OCI-LY1 (cell line): ENCODE data around the gene PEX6.

Experiments
- H2AFZ ChIP-seq: fragments of 200-600 bp; sonication (generic), shearing (Covaris generic); 2 replicates; pipeline ENCODE4 v1.6.0; 2014; ENCODE audit warnings: antibody characterized with exemption, mild to moderate bottlenecking, low read length
- H3F3A ChIP-seq: fragments of 200-600 bp; sonication (generic), shearing (Covaris generic); 2 replicates; pipeline ENCODE4 v1.6.0; 2014; ENCODE audit warnings: mild to moderate bottlenecking, antibody characterized with exemption, low read length, moderate library complexity; ENCODE audit not compliant: insufficient read depth
- H3K27ac ChIP-seq: fragments of 200-600 bp; sonication (generic); 2 replicates; pipeline ENCODE4 v1.5.1; 2014; ENCODE audit warnings: low read length, mixed run types, mild to moderate bottlenecking, low read depth; ENCODE audit not compliant: poor library complexity, severe bottlenecking
- H3K27me3 ChIP-seq: fragments of 200-600 bp; sonication (generic); 2 replicates; pipeline ENCODE4 v1.6.0; 2014; ENCODE audit warnings: antibody characterized with exemption, mild to moderate bottlenecking, low read length, moderate library complexity; ENCODE audit not compliant: insufficient read depth
- H3K36me3 ChIP-seq: fragments of 200-600 bp; sonication (generic); 2 replicates; pipeline ENCODE4 v1.6.1; 2014; ENCODE audit warnings: mild to moderate bottlenecking, antibody characterized with exemption, low read length, moderate library complexity, mixed read lengths; ENCODE audit not compliant: insufficient read depth
- H3K4me1 ChIP-seq: fragments of 200-600 bp; sonication (generic); 2 replicates; pipeline ENCODE4 v1.5.1; 2014; ENCODE audit warnings: mild to moderate bottlenecking, low read length, moderate library complexity; ENCODE audit not compliant: insufficient read depth, severe bottlenecking
- H3K4me2 ChIP-seq: fragments of 200-600 bp; sonication (generic), shearing (Covaris generic); 2 replicates; pipeline ENCODE4 v1.6.1; 2014; ENCODE audit warnings: low read length
- H3K4me3 ChIP-seq: fragments of 200-600 bp; sonication (generic); 2 replicates; pipeline ENCODE4 v1.5.1; 2014; ENCODE audit warnings: low read length, low read depth, mild to moderate bottlenecking, mixed read lengths; ENCODE audit not compliant: poor library complexity, severe bottlenecking
- H3K79me2 ChIP-seq: fragments of 200-600 bp; shearing (Covaris generic); 2 replicates; pipeline ENCODE4 v1.6.1; 2016; ENCODE audit warnings: mixed run types, low read length, mixed read lengths; ENCODE audit not compliant: insufficient read depth
- H3K9ac ChIP-seq: fragments of 200-600 bp; sonication (generic), shearing (Covaris generic); 2 replicates; pipeline ENCODE4 v1.6.1; 2014; ENCODE audit warnings: mild to moderate bottlenecking, low read length, mixed read lengths
- H3K9me2 ChIP-seq: fragments of 200-600 bp; sonication (generic), shearing (Covaris generic); 2 replicates; pipeline ENCODE4 v1.6.1; 2014; ENCODE audit warnings: low read depth, mild to moderate bottlenecking, low read length, mixed read lengths
- H3K9me3 ChIP-seq: fragments of 200-600 bp; shearing (Covaris generic); 2 replicates; pipeline ENCODE4 v1.6.1; 2014; ENCODE audit warnings: low read length, mixed read lengths
- H4K20me1 ChIP-seq: fragments of 200-600 bp; sonication (generic), shearing (Covaris generic); 2 replicates; pipeline ENCODE4 v1.6.0; 2016; ENCODE audit warnings: mild to moderate bottlenecking, low read length; ENCODE audit not compliant: insufficient read depth
- EZH2 ChIP-seq: fragments of 200-600 bp; sonication (generic), shearing (Covaris generic); IDR thresholded peaks from 2 replicates; pipeline ENCODE4 v1.8.0; 2017; ENCODE audit warnings: borderline replicate concordance, mixed run types, mild to moderate bottlenecking, antibody characterized with exemption, low read length, moderate library complexity, mixed read lengths
- TF ChIP-seq, protein P1 (sequence below): fragments of 200-600 bp; sonication (generic), shearing (Covaris generic); IDR thresholded peaks from 2 replicates; pipeline ENCODE4 v1.5.1; 2017; ENCODE audit warnings: mild to moderate bottlenecking, antibody characterized with exemption, low read length, moderate library complexity, mixed read lengths

Gene PEX6

GRCh38 chr6:42967228-42967627 is 11.8 kb downstream of the PEX6 start:
- Histone ChIP-seq H3K27me3 (no peaks in the 10 kb centered on the region), H2AFZ (no peak overlapping the region), H3K9ac (no peak overlapping the region), H3K4me3 (no peak overlapping the region), H3K36me3 (peaks cover 22% of the 10 kb centered on the region; the same call in 1 of the 2 replicates), H3K9me3 (no peaks in the 10 kb centered on the region), H3K4me2 (no peak overlapping the region), H3F3A (no peaks in the 10 kb centered on the region), H3K27ac (no peak overlapping the region), H3K79me2 (no peaks in the 10 kb centered on the region), H4K20me1 (no peaks in the 10 kb centered on the region), H3K4me1 (no peaks in the 10 kb centered on the region), H3K9me2 (no peaks in the 10 kb centered on the region)
- TF ChIP-seq, protein P1, sequence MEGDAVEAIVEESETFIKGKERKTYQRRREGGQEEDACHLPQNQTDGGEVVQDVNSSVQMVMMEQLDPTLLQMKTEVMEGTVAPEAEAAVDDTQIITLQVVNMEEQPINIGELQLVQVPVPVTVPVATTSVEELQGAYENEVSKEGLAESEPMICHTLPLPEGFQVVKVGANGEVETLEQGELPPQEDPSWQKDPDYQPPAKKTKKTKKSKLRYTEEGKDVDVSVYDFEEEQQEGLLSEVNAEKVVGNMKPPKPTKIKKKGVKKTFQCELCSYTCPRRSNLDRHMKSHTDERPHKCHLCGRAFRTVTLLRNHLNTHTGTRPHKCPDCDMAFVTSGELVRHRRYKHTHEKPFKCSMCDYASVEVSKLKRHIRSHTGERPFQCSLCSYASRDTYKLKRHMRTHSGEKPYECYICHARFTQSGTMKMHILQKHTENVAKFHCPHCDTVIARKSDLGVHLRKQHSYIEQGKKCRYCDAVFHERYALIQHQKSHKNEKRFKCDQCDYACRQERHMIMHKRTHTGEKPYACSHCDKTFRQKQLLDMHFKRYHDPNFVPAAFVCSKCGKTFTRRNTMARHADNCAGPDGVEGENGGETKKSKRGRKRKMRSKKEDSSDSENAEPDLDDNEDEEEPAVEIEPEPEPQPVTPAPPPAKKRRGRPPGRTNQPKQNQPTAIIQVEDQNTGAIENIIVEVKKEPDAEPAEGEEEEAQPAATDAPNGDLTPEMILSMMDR, result no peak
- no peak for TF ChIP-seq EZH2

- Histone ChIP-seq H3K36me3 (peaks cover 25% of the 10 kb centered on the region; the same call in 1 of the 2 replicates), H4K20me1 (no peaks in the 10 kb centered on the region), H3F3A (no peaks in the 10 kb centered on the region), H3K4me3 (no peak overlapping the region), H3K27ac (no peak overlapping the region), H3K9me2 (no peaks in the 10 kb centered on the region), H3K4me2 (no peak overlapping the region), H3K4me1 (no peaks in the 10 kb centered on the region), H3K79me2 (no peaks in the 10 kb centered on the region), H3K27me3 (no peaks in the 10 kb centered on the region), H3K9me3 (no peaks in the 10 kb centered on the region), H2AFZ (no peak overlapping the region), H3K9ac (no peak overlapping the region)
- TF ChIP-seq EZH2, result no peak
- TF ChIP-seq, protein P1, result no peak
Observed at GRCh38 chr6:42966571-42966970, 12.4 kb downstream of the PEX6 start.

- Histone ChIP-seq H3K79me2 (no peaks in the 10 kb centered on the region), H3K27me3 (no peaks in the 10 kb centered on the region), H3K4me2 (no peak overlapping the region), H3F3A (no peaks in the 10 kb centered on the region), H3K9ac (no peak overlapping the region), H4K20me1 (no peaks in the 10 kb centered on the region), H3K4me1 (peaks cover 9% of the 10 kb centered on the region), H3K9me3 (no peaks in the 10 kb centered on the region), H3K27ac (no peak overlapping the region), H3K4me3 (no peak overlapping the region), H3K9me2 (no peaks in the 10 kb centered on the region), H3K36me3 (peaks cover 25% of the 10 kb centered on the region; the same call in 1 of the 2 replicates), H2AFZ (no peak overlapping the region)
- TF ChIP-seq, protein P1, result peak; percentile 32; the same call in 1 of the 2 replicates
- TF ChIP-seq EZH2, result no peak
Observed at GRCh38 chr6:42963855-42964605, 15.0 kb downstream of the PEX6 start.
